RCC 7860 (cell line): Measurements from ENCODE around the gene NRDC.

ENCODE experiments used
- DNase-seq: peaks from one replicate; pipeline ENCODE4 v3.0.0-alpha.2; 2015; ENCODE audit warnings: low spot score
- FAIRE-seq: peaks from 2 replicates; lab custom pipeline; 2012; peaks lifted over from hg19 to GRCh38; lab: Jason Lieb, UNC

Gene NRDC, protein sequence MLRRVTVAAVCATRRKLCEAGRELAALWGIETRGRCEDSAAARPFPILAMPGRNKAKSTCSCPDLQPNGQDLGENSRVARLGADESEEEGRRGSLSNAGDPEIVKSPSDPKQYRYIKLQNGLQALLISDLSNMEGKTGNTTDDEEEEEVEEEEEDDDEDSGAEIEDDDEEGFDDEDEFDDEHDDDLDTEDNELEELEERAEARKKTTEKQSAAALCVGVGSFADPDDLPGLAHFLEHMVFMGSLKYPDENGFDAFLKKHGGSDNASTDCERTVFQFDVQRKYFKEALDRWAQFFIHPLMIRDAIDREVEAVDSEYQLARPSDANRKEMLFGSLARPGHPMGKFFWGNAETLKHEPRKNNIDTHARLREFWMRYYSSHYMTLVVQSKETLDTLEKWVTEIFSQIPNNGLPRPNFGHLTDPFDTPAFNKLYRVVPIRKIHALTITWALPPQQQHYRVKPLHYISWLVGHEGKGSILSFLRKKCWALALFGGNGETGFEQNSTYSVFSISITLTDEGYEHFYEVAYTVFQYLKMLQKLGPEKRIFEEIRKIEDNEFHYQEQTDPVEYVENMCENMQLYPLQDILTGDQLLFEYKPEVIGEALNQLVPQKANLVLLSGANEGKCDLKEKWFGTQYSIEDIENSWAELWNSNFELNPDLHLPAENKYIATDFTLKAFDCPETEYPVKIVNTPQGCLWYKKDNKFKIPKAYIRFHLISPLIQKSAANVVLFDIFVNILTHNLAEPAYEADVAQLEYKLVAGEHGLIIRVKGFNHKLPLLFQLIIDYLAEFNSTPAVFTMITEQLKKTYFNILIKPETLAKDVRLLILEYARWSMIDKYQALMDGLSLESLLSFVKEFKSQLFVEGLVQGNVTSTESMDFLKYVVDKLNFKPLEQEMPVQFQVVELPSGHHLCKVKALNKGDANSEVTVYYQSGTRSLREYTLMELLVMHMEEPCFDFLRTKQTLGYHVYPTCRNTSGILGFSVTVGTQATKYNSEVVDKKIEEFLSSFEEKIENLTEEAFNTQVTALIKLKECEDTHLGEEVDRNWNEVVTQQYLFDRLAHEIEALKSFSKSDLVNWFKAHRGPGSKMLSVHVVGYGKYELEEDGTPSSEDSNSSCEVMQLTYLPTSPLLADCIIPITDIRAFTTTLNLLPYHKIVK

DNA sequence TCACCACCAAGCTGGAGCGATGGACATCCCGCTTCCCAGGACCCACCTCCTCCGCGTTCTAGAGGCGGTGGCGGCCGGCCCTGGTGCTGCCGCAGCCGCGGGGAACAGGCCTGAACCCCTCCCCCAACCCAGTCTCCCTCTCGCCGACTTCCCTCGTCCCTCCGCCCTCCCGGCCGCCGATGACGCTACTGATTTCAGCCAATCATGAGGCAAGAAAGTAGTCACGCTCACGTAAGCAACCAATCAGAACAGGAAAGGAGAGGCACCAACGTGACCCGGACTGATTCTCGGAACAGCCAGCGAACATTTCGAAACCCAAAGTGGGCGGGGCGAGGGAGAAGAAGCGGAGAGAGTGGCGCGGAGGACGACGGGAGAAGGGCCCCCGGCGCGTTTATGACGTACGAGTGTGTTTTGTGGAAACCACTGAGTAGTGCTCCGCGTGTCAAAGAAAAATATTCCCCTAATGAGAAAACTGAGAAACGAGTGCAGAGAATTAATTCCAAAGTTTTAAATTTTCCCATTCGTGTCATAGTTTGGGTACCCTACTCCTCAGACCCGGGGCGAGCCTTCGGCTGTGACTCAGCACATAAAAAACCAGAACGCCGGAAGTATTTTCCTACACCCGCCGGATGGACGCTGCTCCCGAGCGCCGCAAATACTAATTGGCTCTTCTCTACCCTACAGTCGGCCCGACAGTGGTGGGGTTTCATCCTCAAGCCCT, at the start of gene NRDC:
NRDC (minus strand) TSS at position 112 of the 721 bp plus-strand sequence. CDS start 112 bp downstream, outside the sequence.
- FAIRE-seq: peak; percentile 97
- DNase-seq: peak; percentile 100

DNA sequence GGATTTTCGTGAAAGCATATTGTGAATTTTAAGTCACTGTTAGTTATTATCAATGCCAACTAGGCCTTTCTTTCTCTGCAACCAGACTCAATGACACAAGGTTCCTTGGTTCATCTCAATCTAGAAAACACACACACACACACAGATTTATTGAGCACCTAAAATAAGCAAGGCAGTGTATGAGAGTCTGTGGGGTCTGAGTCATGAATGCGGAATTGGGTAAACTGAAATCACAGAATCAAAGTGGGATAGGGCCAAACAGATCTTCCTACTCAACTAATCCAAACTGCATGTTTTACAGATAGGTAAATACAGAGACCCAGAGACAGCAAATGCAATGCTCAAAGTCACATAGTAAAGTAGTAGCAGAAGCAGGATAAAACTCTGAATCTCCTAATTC, 48.5 kb upstream of the NRDC start:
- DNase-seq (no peak), FAIRE-seq (no peak)

DNA sequence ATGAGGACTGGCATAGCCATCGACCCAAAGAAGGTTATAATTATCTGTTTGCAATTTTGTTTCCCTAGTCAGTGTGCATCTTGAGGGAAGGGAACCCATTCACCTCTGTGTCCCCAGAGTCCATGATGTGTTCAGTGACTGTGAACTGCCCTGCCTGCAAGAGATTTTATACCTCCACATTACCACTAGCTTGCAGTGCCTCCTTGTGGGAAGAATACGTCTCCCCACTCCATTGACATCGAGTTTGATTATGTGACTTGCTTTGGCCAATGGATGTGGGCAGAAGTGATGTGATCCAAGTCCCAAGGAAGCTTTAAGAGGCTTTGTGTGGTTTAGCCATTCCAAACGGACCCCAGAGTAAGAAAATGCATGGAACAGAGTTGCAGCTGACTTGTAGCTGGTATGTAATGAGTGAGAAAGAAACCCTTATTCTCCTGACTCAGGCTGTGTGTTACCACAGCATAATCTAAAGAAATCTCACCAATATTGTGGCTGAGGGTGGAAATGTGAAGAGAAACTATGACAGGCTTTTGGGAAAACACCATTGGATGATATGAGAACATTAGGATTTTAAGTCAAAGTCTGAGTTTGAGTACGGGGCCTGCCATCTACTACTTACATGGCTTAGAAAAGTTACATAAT, 47.8 kb upstream of the NRDC start:
- FAIRE-seq (no peak), DNase-seq (peak; percentile 20)

DNA sequence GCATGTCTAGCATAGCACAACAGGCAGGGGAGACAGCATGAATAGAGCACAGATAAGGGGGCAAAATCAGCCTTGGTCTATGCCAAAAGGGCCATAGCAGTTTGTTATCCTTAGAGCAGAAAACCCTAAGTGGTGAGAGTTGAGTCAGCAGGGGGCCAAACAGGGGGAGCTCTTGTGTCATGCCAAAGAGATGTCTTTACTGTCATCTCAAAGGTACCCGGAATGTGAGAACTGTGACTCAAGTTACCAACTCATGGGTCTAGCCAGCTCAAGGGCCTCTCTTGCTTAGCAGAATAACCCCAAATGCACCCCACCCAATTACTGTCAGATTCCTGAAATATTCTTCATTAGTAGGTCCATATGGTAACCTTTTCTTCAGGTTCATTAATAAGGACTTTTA, 45.9 kb upstream of the NRDC start:
- FAIRE-seq: no peak
- peak; percentile 36 for DNase-seq

DNA sequence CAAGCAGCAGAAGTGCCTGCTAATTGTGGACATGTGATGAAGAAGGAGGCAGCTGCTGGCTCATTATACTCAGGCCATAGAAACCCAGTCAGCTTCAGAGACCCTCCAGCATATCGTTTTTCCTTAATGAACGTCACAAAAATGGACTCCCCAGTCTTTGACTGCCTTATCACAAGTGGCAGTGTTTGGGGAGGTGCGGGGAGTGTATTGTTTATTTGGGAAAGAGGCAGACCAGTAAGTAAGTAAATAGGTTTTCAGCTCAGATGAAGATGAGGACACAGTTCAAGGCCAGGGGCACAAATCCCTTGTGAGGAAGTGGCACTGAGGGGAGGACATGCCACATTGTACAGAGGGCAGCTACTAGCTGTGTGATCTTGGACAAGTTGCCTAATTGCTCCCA, 43.5 kb upstream of the NRDC start:
- no peak for DNase-seq
- FAIRE-seq: no peak

DNA sequence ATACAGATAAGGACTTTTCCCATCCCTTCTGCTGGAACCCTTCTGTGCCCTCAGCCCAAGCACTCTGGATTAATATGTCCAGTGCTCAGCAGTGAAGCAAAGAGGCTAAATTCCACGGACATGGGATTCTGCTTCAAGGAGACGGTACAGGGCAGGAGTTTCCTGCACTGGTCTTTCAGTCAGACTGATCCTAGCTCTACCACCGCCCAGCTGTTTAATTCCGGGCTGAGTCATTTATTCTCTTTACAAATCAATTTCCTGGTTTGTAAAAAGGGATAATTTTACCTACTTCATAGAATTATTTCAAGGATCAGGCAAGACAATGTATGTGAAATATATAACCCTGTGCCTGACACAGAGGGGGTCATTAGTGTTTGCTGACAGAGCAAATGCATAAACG, 41.6 kb upstream of the NRDC start:
- no peak for FAIRE-seq
- no peak for DNase-seq

DNA sequence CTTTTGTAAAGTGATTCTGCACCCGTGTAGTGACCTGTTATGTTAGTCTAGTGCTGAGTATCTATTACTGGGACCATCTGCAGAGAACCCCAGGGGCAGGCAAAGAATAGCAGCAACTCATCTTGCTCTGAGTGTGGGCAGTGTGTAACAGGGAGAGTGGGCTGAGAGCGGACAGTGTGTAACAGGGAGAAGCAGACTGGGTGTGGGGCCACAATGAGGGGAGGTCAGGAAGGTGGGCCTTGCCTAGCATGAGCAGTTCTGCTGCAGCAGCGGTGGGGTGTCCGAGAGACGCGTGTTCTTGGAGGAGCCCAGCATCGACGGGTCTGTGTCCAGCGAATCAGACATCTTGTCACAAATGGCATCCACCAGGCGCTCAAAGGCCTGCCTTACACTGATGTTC, 41.2 kb upstream of the NRDC start:
- no peak for DNase-seq
- no peak for FAIRE-seq

DNA sequence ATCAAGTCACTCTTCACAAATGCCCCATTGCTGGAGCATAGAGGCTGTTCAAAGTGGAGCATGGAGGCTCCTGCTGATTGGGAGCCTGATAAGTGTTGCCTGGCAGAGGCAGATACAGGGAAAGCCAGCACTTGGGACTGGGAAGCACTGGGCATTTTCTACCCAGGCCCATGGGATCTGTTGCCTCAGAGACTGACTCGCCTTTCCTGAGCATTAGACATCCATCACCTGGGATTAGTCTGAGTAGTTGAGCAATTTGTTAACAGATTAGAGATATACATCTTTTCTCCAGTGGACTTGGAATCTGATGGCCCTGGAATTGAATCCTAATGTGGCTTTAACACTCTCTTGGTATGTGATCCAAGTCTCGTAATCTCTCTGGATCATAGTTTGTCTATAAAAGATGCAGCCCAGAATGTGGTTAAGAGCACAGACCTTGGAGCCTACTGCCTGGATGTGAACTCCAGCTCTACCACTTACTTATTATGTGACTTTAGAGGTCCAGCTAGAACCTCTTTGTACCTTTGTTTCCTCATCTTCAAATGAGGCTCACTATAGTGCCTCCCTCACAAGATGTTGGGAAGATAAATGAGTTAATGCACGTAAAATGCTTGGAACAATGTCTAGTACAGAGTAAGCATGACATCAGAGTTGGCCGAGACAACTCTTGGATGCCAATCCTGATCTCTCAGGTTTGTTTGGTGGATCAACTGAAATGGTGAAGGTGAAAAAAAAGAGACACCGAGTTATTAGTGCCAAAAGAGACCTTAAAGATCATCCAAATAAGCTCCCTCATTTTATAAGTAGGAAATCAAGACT, 38.3 kb upstream of the NRDC start:
- no peak for FAIRE-seq
- DNase-seq: no peak

DNA sequence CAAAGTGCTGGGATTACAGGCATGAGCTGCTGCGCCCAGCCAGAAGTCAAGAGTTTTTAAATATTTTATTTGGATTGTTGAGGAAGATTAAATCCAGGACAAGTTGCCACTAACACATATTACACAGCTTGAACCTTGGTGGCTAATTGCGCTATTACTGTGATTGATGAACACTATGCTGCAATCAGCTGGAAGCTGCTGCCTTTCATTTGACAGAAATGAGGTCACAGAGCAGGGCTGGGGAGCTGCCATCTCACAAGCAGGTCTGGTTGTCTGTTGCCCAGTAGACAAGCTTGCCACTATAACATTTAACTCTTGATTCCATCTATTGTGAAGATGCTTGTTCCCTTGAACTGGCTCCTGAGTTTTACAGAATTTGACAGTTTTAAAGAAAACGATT, 37.4 kb upstream of the NRDC start:
- DNase-seq (no peak), FAIRE-seq (no peak)

DNA sequence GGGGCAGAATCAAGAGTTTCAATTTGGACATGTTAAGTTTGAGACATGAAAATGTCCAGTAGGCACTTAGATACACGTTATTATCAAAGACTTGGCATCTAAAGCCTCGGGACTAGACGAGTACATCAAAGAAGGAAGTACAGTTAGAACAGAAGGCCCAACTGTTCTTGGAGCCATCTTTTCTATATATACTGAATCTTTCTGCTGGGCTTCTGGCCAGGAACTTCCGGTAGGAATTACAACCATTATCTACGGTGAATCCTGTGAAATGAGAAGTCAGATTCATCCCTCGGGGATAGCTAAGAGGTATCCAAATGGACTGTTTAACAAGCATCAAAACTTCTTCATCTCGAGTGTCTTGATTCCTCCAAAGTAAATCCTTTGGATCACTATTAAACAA, 34.4 kb upstream of the NRDC start:
- FAIRE-seq (no peak), DNase-seq (no peak)

DNA sequence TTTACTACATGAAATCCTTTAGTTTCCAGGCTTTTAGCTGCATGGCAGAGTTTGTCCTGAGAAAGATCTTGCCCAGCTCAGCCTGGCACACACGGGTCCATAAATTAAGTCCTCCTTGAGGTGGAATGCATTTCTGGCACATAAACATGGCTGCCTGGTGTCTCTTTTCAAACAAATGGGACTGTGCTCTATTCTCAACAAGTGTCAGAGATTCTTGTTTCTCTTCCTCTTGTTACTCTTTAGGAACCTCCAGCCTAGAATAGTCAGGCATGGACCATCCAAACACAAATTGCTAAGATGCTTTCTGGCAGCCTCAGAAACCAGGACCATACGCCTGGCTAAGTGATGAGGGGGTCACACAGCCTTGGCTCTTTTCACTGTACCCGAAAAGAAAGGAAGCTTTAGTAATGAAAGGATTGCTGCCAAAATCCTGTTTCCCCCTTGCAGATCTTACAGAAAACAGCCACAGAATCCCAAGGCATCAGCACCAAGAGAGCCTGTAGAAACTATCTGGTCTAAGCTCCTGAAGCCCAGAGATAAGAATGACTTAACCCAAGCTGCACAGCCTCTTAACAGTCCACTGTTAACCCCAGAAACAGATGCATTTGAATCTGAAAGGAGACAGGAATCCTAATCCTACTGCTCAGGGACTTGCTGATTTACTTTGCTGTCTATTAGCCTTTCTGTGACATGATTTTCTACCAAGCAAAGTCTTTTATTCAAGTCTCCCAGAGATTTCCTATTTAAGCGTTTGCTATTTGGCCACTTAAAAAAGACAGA, 31.9 kb upstream of the NRDC start:
- no peak for FAIRE-seq
- no peak for DNase-seq

DNA sequence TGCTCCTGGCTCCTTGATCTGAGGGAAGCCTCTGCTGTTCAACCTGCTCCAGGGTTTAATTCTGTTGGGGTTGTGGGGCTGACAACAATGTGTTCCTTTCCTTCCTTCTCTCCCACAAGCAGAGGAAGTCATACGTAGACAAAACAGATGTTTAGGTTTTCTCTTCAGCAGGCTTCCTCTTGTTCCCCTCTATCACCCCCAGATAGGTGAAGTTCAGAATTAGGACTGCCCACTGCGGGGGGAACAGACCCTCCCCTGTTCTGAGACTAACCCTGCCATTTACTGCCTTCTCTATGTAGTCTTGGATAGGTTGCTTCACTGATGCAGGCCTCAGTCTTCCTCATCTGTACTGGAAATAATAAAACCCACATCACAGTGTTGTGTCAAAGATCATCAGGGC, 30.0 kb upstream of the NRDC start:
- no peak for FAIRE-seq
- no peak for DNase-seq

DNA sequence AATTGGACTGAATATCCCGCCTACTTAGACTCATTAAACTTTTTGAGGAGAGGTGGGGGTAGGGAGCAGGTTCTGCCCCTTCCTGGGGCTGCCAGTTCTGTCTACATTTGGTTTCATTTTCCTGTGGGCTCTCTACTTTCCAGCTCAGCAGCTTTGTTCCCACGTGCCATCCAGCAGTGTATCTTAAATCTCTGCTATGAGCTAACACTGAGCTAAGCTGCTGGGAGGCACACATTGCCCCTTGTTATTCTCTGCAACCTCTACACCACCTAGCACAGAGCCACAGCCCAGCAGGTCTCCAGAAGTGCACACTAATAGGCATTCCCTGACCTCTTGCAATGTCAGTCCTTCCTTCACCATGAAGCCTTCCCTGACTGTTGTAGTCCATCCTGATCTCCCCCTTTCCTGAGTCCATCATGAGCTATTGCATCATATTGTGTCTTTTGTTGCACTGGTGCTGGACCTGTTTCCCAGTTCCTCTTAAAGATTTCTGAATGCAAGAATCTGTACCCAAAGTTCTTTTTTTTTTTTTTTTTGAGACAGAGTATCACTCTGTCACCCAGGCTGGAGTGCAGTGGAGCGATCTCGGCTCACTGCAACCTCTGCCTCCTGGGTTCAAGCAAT, 28.7 kb upstream of the NRDC start:
- FAIRE-seq (no peak), DNase-seq (no peak)

DNA sequence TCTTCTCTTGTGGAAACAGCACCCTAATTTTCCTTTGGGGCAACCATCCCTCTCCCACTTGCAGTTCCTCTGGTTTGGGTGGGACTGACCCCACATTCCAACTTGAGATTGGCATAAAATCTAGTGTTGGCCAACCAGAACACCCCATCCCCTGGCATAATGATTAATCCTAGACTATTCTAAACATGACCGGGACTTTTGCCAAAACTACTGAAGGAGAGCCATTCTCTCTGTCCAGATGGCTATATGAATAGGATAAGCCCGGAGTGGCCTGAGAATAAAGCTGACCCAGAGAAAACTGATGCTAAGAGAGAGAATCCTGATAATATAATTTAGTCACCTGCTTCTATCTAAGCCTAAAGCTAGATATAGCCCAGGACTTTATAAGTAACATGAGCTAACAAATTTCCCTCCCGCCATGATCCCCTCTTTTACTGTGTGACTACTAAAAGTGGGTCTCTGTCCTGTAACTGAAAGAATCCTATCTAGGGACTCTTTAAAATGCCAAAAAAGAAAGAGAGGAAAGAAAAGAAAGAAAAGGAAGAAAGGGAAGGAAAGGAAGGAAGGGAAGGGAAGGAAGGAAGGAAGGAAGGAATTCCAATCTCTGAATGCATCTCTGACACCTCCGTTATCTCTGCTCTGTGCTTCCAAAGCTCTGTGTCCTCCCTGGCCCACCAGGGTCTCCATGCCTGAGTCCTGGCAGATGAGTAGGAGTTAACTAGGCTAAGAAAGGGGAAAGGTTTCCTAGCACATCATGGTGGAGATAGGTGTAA, 28.0 kb upstream of the NRDC start:
- DNase-seq: peak; percentile 51
- peak; percentile 63 for FAIRE-seq

DNA sequence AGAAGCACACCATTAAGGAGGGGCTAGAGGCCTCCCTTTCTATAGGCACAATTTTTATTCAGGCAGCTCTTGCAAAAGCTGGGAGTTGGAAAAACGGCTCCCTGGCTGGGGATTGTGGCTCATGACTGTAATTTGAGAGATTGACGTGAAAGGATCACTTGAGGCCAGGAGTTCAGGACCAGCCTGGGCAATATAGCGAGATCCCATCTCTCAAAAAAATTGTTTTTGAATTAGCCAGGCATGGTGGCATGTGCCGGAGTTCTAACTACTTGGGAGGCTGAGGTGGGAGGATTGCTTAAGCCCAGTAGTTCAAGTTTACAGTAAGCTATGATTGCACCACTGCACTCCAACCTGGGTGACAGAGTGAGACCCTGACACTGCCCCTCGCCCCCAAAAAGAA, 23.9 kb upstream of the NRDC start:
- no peak for FAIRE-seq

DNA sequence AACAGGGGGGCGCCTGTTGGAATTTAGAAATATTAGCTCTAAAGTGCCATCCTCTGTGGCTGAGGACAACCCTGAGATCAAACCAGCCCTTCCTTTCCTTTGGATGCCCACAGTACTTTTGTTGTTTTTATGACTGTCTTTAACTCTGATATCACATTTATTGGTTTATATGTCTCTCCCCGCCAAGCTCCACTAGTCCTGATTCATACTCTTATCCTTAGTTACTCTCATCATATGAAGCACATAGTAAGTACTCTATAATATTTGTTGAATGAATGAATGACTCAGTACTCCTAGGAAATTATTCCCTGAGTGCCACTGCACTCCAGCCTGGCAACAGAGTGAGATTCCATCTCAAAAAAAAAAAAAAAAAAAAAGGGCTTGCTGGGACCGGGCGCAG, 22.6 kb upstream of the NRDC start:
- FAIRE-seq (peak; percentile 7), DNase-seq (peak; percentile 83)

More for the DNA sequence above, 23.9 kb upstream of the NRDC start:
- DNase-seq: no peak

DNA sequence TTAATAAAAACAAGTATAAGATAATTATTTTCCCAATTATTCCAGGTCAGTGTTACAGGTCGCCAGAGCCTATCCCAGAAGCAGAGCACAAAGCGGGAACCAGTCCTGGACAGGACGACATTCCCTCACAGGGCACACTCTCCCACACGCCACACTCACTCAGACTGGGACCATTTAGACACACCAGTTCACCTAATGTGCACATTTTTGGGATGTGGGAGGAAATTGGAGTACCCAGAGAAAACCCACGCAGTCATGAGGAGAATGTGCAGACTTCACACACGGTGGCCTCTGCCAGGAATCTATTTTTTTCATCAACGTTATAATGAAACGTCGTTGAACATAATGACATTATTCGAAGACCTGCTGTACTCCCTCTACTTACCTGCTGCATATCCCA, 20.5 kb upstream of the NRDC start:
- FAIRE-seq: no peak

More for the DNA sequence above, 20.5 kb upstream of the NRDC start:
- DNase-seq: no peak
